Prostate gland (tissue), 2 donors: ENCODE measurements around the gene SOX30.

Experiments
- POLR2A ChIP-seq: fragments of 450-650 bp; IDR thresholded peaks from one replicate; pipeline ENCODE4 v1.6.1; 2016; ENCODE audit warnings: antibody characterized with exemption, mild to moderate bottlenecking
- POLR2AphosphoS5 ChIP-seq: sonication (generic); formaldehyde crosslinking; IDR thresholded peaks from one replicate; pipeline ENCODE4 v1.6.1; 2017; ENCODE audit warnings: antibody characterized with exemption
- TF ChIP-seq, protein P1 (sequence below), 4 experiments: fragments of 200-600 bp in 2 of 4; fragments of 450-650 bp in 2 of 4; sonication (generic) in 2 of 4; IDR thresholded peaks; 1 replicate in 3 of 4; 2 replicates in 1 of 4; pipeline ENCODE4 v1.5.1; 2016 to 2019; ENCODE audit warnings: antibody characterized with exemption in 4 of 4, mild to moderate bottlenecking in 2 of 4, moderate library complexity in 2 of 4

GRCh38 chr5:157630341-157630740 is 21.9 kb downstream of the SOX30 start:
- TF ChIP-seq POLR2AphosphoS5 (no peak), POLR2A (no peak)
- TF ChIP-seq, protein P1, sequence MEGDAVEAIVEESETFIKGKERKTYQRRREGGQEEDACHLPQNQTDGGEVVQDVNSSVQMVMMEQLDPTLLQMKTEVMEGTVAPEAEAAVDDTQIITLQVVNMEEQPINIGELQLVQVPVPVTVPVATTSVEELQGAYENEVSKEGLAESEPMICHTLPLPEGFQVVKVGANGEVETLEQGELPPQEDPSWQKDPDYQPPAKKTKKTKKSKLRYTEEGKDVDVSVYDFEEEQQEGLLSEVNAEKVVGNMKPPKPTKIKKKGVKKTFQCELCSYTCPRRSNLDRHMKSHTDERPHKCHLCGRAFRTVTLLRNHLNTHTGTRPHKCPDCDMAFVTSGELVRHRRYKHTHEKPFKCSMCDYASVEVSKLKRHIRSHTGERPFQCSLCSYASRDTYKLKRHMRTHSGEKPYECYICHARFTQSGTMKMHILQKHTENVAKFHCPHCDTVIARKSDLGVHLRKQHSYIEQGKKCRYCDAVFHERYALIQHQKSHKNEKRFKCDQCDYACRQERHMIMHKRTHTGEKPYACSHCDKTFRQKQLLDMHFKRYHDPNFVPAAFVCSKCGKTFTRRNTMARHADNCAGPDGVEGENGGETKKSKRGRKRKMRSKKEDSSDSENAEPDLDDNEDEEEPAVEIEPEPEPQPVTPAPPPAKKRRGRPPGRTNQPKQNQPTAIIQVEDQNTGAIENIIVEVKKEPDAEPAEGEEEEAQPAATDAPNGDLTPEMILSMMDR (IDR thresholded peaks at IDR 0.05) = no peak
